Measurements from ENCODE around the gene SPEM1. TPM values are rescaled to one million over a fixed set of nuclear protein-coding genes. Genes with fewer than 3 reads are reported as not detected.

The SPEM1 gene
- total RNA-seq, 1 experiment from 2014 or later: 0.33 TPM

GRCh38 chr17:7431231-7431630 is 11.1 kb downstream of the SPEM1 start:
- H3K23me2 ChIP-seq (ENCODE audit: insufficient read length, low read depth, low read length, poor library complexity, severe bottlenecking): peaks cover 6% of the 10 kb centered on the region
- no peaks in the 10 kb centered on the region for H3K4me1 ChIP-seq (ENCODE audit: insufficient read depth, low read length)
- no peaks in the 10 kb centered on the region for H3K79me2 ChIP-seq (ENCODE audit: insufficient read depth, low read length)
- no peak overlapping the region for H3K18ac ChIP-seq (ENCODE audit: insufficient read length, low read depth, low read length)
- no peaks in the 10 kb centered on the region for H3K79me1 ChIP-seq (ENCODE audit: insufficient read depth, low read depth, low read length, poor library complexity, severe bottlenecking)
- H4K20me1 ChIP-seq (ENCODE audit: control insufficient read depth, insufficient read depth, insufficient read length): no peaks in the 10 kb centered on the region
- no peak overlapping the region for H3K9ac ChIP-seq (ENCODE audit: extremely low read depth, insufficient read length, low read length)
- H3K4ac ChIP-seq (ENCODE audit: low read depth, low read length): no peak overlapping the region
- no peak overlapping the region for H2AFZ ChIP-seq (ENCODE audit: low read length)
- H2BK20ac ChIP-seq (ENCODE audit: low read depth, low read length, poor library complexity, severe bottlenecking): no peak overlapping the region
- H2BK15ac ChIP-seq (ENCODE audit: low read depth, low read length): no peak overlapping the region
- no peak overlapping the region for H3K56ac ChIP-seq (ENCODE audit: insufficient read length, low read depth, low read length)
- no peaks in the 10 kb centered on the region for H3K36me3 Mint-ChIP-seq (ENCODE audit: insufficient read depth in 1 of 3, low read depth in 3 of 3)
- no peak overlapping the region for H3K23ac ChIP-seq (ENCODE audit: insufficient read length, low read depth, low read length)
- no peak overlapping the region for H3K14ac ChIP-seq (ENCODE audit: insufficient read depth, low read length)
- H2AK5ac ChIP-seq (ENCODE audit: insufficient read length, low read length): no peak overlapping the region
- H3K9me3 ChIP-seq (ENCODE audit: control insufficient read depth, low read depth, low read length): no peaks in the 10 kb centered on the region
- TF ChIP-seq CTCF (conservative IDR thresholded peaks at IDR 0.05): no peak
- DNase-seq: no peak
- peaks cover 3% of the 10 kb centered on the region in 2 experiments; a peak in 3 of 4 replicates for H3K4me1 Mint-ChIP-seq
- no peak overlapping the region for H3K4me2 ChIP-seq (ENCODE audit: insufficient read depth, insufficient read length, low read length)
- no peak overlapping the region for H2BK120ac ChIP-seq (ENCODE audit: low read depth, low read length, poor library complexity, severe bottlenecking)
- no peaks in the 10 kb centered on the region; the same call in 1 of the 2 replicates for H3K27me3 ChIP-seq (ENCODE audit: insufficient read depth, low read length)
- H3K27ac ChIP-seq (ENCODE audit: insufficient read length, low read depth, low read length): no peak overlapping the region
- no peak overlapping the region for H3T11ph ChIP-seq (ENCODE audit: low read length)
- no peaks in the 10 kb centered on the region; a peak in 1 of 5 replicates for H3K9me3 Mint-ChIP-seq
- no peak overlapping the region for H2BK12ac ChIP-seq (ENCODE audit: insufficient read length, low read depth, low read length)
- no peak overlapping the region for H3K4me3 Mint-ChIP-seq
- H4K91ac ChIP-seq (ENCODE audit: insufficient read length, low read depth, low read length): no peak overlapping the region
- WGBS (ENCODE audit: extremely low coverage, insufficient read length, low lambda C conversion rate): no CpG with 5 or more reads among the region's 1 CpG
- peaks cover 17% of the 10 kb centered on the region for H3K27me3 Mint-ChIP-seq (ENCODE audit: low read depth)
- H4K5ac ChIP-seq (ENCODE audit: insufficient read length, low read depth, low read length): no peak overlapping the region
- H4K8ac ChIP-seq (replicated peaks; ENCODE audit: insufficient read length, low read depth, low read length): no peak overlapping the region
- H3K27ac Mint-ChIP-seq: no peak overlapping the region
- H2BK5ac ChIP-seq (ENCODE audit: insufficient read length, low read length): no peak overlapping the region
